ENCODE data around the gene COPS3. TPM values are rescaled to one million over a fixed set of nuclear protein-coding genes. Genes with fewer than 3 reads are reported as not detected.

The COPS3 gene
- total and polyA plus RNA-seq, 2 of the 8 experiments (the other 6 are each of a cell fraction or from before 2014, with no cell fraction given), result 82.9 to 110 TPM

DNA sequence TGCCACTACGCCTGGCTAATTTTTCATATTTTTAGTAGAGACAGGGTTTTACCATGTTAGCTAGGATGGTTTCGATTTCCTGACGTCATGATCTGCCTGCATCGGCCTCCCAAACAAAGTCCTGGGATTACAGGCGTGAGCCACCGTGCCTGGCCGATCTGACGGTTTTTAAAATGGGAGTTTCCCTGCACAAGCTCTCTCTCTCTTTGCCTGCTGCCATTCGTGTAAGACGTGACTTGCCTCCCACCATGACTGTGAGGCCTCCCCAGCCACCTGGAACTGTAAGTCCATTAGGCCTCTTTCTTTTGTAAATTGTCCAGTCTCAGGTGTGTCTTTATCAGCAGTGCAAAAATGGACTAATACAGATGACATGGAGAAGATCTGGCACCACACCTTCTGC, 39.4 kb downstream of the COPS3 start (continued):
- TF ChIP-seq KDM5A (IDR thresholded peaks at IDR 0.05; ENCODE audit: low read length), result no peak
- no peak for TF ChIP-seq BCL11A (IDR thresholded peaks at IDR 0.05; ENCODE audit: low read depth in 2 of 2, low read length in 2 of 2)
- no peak for TF ChIP-seq TCF12 (IDR thresholded peaks at IDR 0.05; ENCODE audit: low read depth, low read length)
- no peak for TF ChIP-seq CREB1 (IDR thresholded peaks at IDR 0.05)
